ENCODE results near the gene MPZL3. TPM values are rescaled to one million over a fixed set of nuclear protein-coding genes. Genes with fewer than 3 reads are reported as not detected.

The MPZL3 gene
- total RNA-seq, 1 experiment from 2014 or later, result 16.8 TPM

- Histone ChIP-seq H3K9me3 (ENCODE audit: insufficient read depth, low read depth) (no peaks in the 10 kb centered on the region), H4K20me1 (ENCODE audit: insufficient read depth) (no peaks in the 10 kb centered on the region), H3K27me3 (ENCODE audit: insufficient read depth, low read depth) (no peaks in the 10 kb centered on the region), H3K4me2 (peak overlapping the region; percentile 61), H2AFZ (no peak overlapping the region), H3F3A (ENCODE audit: insufficient read depth, low read depth) (peaks cover 27% of the 10 kb centered on the region), H3K27ac (peak overlapping the region; percentile 80), H3K4me3 (no peak overlapping the region; the same call in 1 of the 2 replicates), H3K36me3 (ENCODE audit: low read depth) (no peaks in the 10 kb centered on the region), H3K4me1 (replicated peaks; ENCODE audit: insufficient read depth) (peaks cover 47% of the 10 kb centered on the region), H3K79me2 (ENCODE audit: low read depth) (no peaks in the 10 kb centered on the region), H3K9me2 (ENCODE audit: insufficient read depth) (no peaks in the 10 kb centered on the region; the same call in none of the 2 replicates)
- TF ChIP-seq EZH2 (IDR thresholded peaks at IDR 0.05; ENCODE audit: low read depth) (no peak), CTCF (conservative IDR thresholded peaks at IDR 0.05) (no peak)
- ChIA-PET CTCF (interaction anchor here (0.6 to 1.0 kb wide), 3 partner anchors 12 to 140 kb away, joined by 3 to 8 read pairs (median 7); no protein-coding TSS in a partner anchor), POLR2A (ENCODE audit: unreplicated experiment) (interaction anchor here (0.5 to 1.2 kb wide), 5 partner anchors 11 to 344 kb away, joined by 3 to 5 read pairs (median 3); partner anchors contain the start of gene MPZL3)
- BruUV-seq (replicated peaks), result no TSS peak
- intact Hi-C loops (cut with micrococcal nuclease; ENCODE audit: unreplicated experiment), result loop anchor here (1.0 kb wide), 2 partner anchors 13 to 25 kb away; partner anchors contain the start of genes MPZL2 and MPZL3
- DNase-seq, result peak; percentile 65 to 99
Measured at GRCh38 chr11:118277312-118277711, 25.1 kb upstream of the MPZL3 start.

- TF ChIP-seq CTCF (conservative IDR thresholded peaks at IDR 0.05), result no peak
- no peak for TF ChIP-seq EZH2 (IDR thresholded peaks at IDR 0.05; ENCODE audit: low read depth)
Measured at GRCh38 chr11:118276422-118276821, 24.3 kb upstream of the MPZL3 start.

GRCh38 chr11:118275176-118275575 lies 23.0 kb upstream of the MPZL3 start:
- Histone ChIP-seq H3K4me1 (replicated peaks; ENCODE audit: insufficient read depth) (peaks cover 47% of the 10 kb centered on the region), H3K27me3 (ENCODE audit: insufficient read depth, low read depth) (no peaks in the 10 kb centered on the region), H3K36me3 (ENCODE audit: low read depth) (no peaks in the 10 kb centered on the region), H3F3A (ENCODE audit: insufficient read depth, low read depth) (peaks cover 27% of the 10 kb centered on the region), H3K79me2 (ENCODE audit: low read depth) (no peaks in the 10 kb centered on the region), H3K4me2 (peak overlapping the region; percentile 61), H3K27ac (peak overlapping the region; percentile 80), H3K9me2 (ENCODE audit: insufficient read depth) (no peaks in the 10 kb centered on the region; the same call in none of the 2 replicates), H3K9me3 (ENCODE audit: insufficient read depth, low read depth) (no peaks in the 10 kb centered on the region), H4K20me1 (ENCODE audit: insufficient read depth) (no peaks in the 10 kb centered on the region), H2AFZ (no peak overlapping the region), H3K4me3 (no peak overlapping the region)
- TF ChIP-seq EZH2 (IDR thresholded peaks at IDR 0.05; ENCODE audit: low read depth) (no peak), CTCF (conservative IDR thresholded peaks at IDR 0.05) (no peak)
- peak; percentile 31 to 98 for DNase-seq
- intact Hi-C loops (cut with micrococcal nuclease; ENCODE audit: unreplicated experiment), result loop anchor here (1.0 kb wide), 1 partner anchor 34 kb away; no protein-coding TSS in a partner anchor
- ChIA-PET CTCF (interaction anchor here (1.1 kb wide), 1 partner anchor 11 kb away, joined by 7 read pairs; the partner anchor contains the start of gene MPZL2), POLR2A (ENCODE audit: unreplicated experiment) (interaction anchor here (0.6 to 0.9 kb wide), 3 partner anchors 11 to 123 kb away, joined by 3 to 9 read pairs (median 7); partner anchors contain the start of gene MPZL2)
- BruUV-seq (replicated peaks), result no TSS peak

More at GRCh38 chr11:118276422-118276821, 24.3 kb upstream of the MPZL3 start:
- peaks cover 27% of the 10 kb centered on the region for H3F3A ChIP-seq (ENCODE audit: insufficient read depth, low read depth)
- no peaks in the 10 kb centered on the region for H4K20me1 ChIP-seq (ENCODE audit: insufficient read depth)
- no peaks in the 10 kb centered on the region for H3K79me2 ChIP-seq (ENCODE audit: low read depth)
- H3K4me2 ChIP-seq, result peak overlapping the region; percentile 61
- H3K36me3 ChIP-seq (ENCODE audit: low read depth), result no peaks in the 10 kb centered on the region
- no peaks in the 10 kb centered on the region for H3K9me3 ChIP-seq (ENCODE audit: insufficient read depth, low read depth)
- DNase-seq, result no peak
- H3K27ac ChIP-seq, result peak overlapping the region; percentile 80
- no peaks in the 10 kb centered on the region for H3K27me3 ChIP-seq (ENCODE audit: insufficient read depth, low read depth)
- ChIA-PET CTCF (no interaction called here), POLR2A (ENCODE audit: unreplicated experiment) (no interaction called here)
- H2AFZ ChIP-seq, result no peak overlapping the region; the same call in 1 of the 2 replicates
- peaks cover 47% of the 10 kb centered on the region for H3K4me1 ChIP-seq (replicated peaks; ENCODE audit: insufficient read depth)
- TSS peak; percentile 19 for BruUV-seq (replicated peaks)
- H3K9me2 ChIP-seq (ENCODE audit: insufficient read depth), result no peaks in the 10 kb centered on the region; the same call in none of the 2 replicates
- intact Hi-C loops (cut with micrococcal nuclease; ENCODE audit: unreplicated experiment), result no loop called here
- H3K4me3 ChIP-seq, result no peak overlapping the region

Data from PC-9 (cell line).